H9 (cell line): ENCODE results near the gene DHX30. TPM values are rescaled to one million over a fixed set of nuclear protein-coding genes. Genes with fewer than 3 reads are reported as not detected.

Experiments
- DNase-seq: peaks from one replicate; pipeline ENCODE4 v3.0.0-alpha.2; 2017
- H2AFZ ChIP-seq: one replicate; pipeline ENCODE4 v1.6.1; 2013; ENCODE audit warnings: mild to moderate bottlenecking, low read length, control low read depth, moderate library complexity
- H2AK5ac ChIP-seq: 2 replicates; pipeline ENCODE4 v1.6.1; 2013; ENCODE audit warnings: low read length, control low read depth, mixed read lengths; ENCODE audit not compliant: insufficient read length
- H2BK120ac ChIP-seq: one replicate; pipeline ENCODE4 v1.6.1; 2013; ENCODE audit warnings: low read depth, mild to moderate bottlenecking, low read length, control low read depth, inconsistent platforms; ENCODE audit not compliant: poor library complexity, severe bottlenecking
- H2BK12ac ChIP-seq: 2 replicates; pipeline ENCODE4 v1.6.1; 2013; ENCODE audit warnings: low read length, control low read depth, mixed read lengths, low read depth; ENCODE audit not compliant: insufficient read length
- H2BK15ac ChIP-seq: 2 replicates; pipeline ENCODE4 v1.6.1; 2013; ENCODE audit warnings: low read depth, low read length, control low read depth
- H2BK20ac ChIP-seq: one replicate; pipeline ENCODE4 v1.6.1; 2013; ENCODE audit warnings: low read depth, mild to moderate bottlenecking, low read length, control low read depth, inconsistent platforms; ENCODE audit not compliant: poor library complexity, severe bottlenecking
- H2BK5ac ChIP-seq: 2 replicates; pipeline ENCODE4 v1.6.1; 2013; ENCODE audit warnings: low read length, control low read depth, mixed read lengths; ENCODE audit not compliant: insufficient read length
- H3K14ac ChIP-seq: 2 replicates; pipeline ENCODE4 v1.6.1; 2013; ENCODE audit warnings: low read length, control low read depth; ENCODE audit not compliant: insufficient read depth
- H3K18ac ChIP-seq: 2 replicates; pipeline ENCODE4 v1.6.1; 2013; ENCODE audit warnings: low read depth, mild to moderate bottlenecking, mixed read lengths, low read length, control low read depth; ENCODE audit not compliant: insufficient read length
- H3K23ac ChIP-seq: 2 replicates; pipeline ENCODE4 v1.6.1; 2013; ENCODE audit warnings: low read length, control low read depth, mixed read lengths, low read depth; ENCODE audit not compliant: insufficient read length
- H3K23me2 ChIP-seq: 2 replicates; pipeline ENCODE4 v1.6.1; 2013; ENCODE audit warnings: low read depth, mild to moderate bottlenecking, mixed read lengths, low read length, control low read depth; ENCODE audit not compliant: insufficient read length, poor library complexity, severe bottlenecking
- H3K27ac ChIP-seq: 2 replicates; pipeline ENCODE4 v1.5.1; 2013; ENCODE audit warnings: low read length, control low read depth, mixed read lengths, low read depth; ENCODE audit not compliant: insufficient read length
- H3K27me3 ChIP-seq: 2 replicates; pipeline ENCODE4 v1.6.1; 2013; ENCODE audit warnings: low read length, control low read depth, inconsistent platforms; ENCODE audit not compliant: insufficient read depth
- H3K4ac ChIP-seq: 2 replicates; pipeline ENCODE4 v1.6.1; 2013; ENCODE audit warnings: low read depth, mild to moderate bottlenecking, control low read depth, inconsistent platforms, low read length, moderate library complexity
- H3K4me1 ChIP-seq: 2 replicates; pipeline ENCODE4 v1.6.1; 2013; ENCODE audit warnings: low read length, control low read depth, inconsistent platforms; ENCODE audit not compliant: insufficient read depth
- H3K4me2 ChIP-seq: 2 replicates; pipeline ENCODE4 v1.6.1; 2013; ENCODE audit warnings: low read length, control low read depth, mixed read lengths; ENCODE audit not compliant: insufficient read length, insufficient read depth
- H3K56ac ChIP-seq: 2 replicates; pipeline ENCODE4 v1.6.1; 2013; ENCODE audit warnings: low read depth, mild to moderate bottlenecking, mixed read lengths, low read length, control low read depth; ENCODE audit not compliant: insufficient read length
- H3K79me1 ChIP-seq: 2 replicates; pipeline ENCODE4 v1.6.1; 2013; ENCODE audit warnings: low read depth, mild to moderate bottlenecking, moderate library complexity, low read length, control low read depth, inconsistent platforms; ENCODE audit not compliant: insufficient read depth, poor library complexity, severe bottlenecking
- H3K79me2 ChIP-seq: 2 replicates; pipeline ENCODE4 v1.6.1; 2013; ENCODE audit warnings: low read length, control low read depth, inconsistent platforms; ENCODE audit not compliant: insufficient read depth
- H3K9ac ChIP-seq: 2 replicates; pipeline ENCODE4 v1.6.1; 2013; ENCODE audit warnings: low read length, control low read depth, mixed read lengths; ENCODE audit not compliant: insufficient read length; ENCODE audit errors: extremely low read depth
- H3K9me3 ChIP-seq: one replicate; pipeline ENCODE4 v1.6.1; 2013; ENCODE audit warnings: low read depth, low read length, inconsistent platforms; ENCODE audit not compliant: control insufficient read depth
- H3T11ph ChIP-seq: one replicate; pipeline ENCODE4 v1.6.1; 2013; ENCODE audit warnings: mild to moderate bottlenecking, low read length, control low read depth, inconsistent platforms
- H4K20me1 ChIP-seq: one replicate; pipeline ENCODE4 v1.6.1; 2013; ENCODE audit not compliant: control insufficient read depth, insufficient read length, insufficient read depth
- H4K5ac ChIP-seq: 2 replicates; pipeline ENCODE4 v1.6.1; 2013; ENCODE audit warnings: low read depth, mild to moderate bottlenecking, mixed read lengths, low read length, control low read depth; ENCODE audit not compliant: insufficient read length
- H4K8ac ChIP-seq: replicated peaks from 2 replicates; pipeline ENCODE4 v1.6.1; 2013; ENCODE audit warnings: low read length, control low read depth, mixed read lengths, low read depth; ENCODE audit not compliant: insufficient read length
- H4K91ac ChIP-seq: 2 replicates; pipeline ENCODE4 v1.6.1; 2013; ENCODE audit warnings: low read depth, mild to moderate bottlenecking, moderate library complexity, mixed read lengths, low read length, control low read depth; ENCODE audit not compliant: insufficient read length
- H3K27ac Mint-ChIP-seq, 3 experiments: 2 replicates in 2 of 3; 3 replicates in 1 of 3; pipeline ENCODE4 v1.8.0; 2020 to 2021; ENCODE audit warnings: mixed read lengths in 3 of 3, mild to moderate bottlenecking in 1 of 3, moderate library complexity in 1 of 3
- H3K27me3 Mint-ChIP-seq: 2 replicates; pipeline ENCODE4 v1.8.0; 2021; ENCODE audit warnings: low read depth, mild to moderate bottlenecking, moderate library complexity, mixed read lengths
- H3K36me3 Mint-ChIP-seq, 3 experiments: 2 replicates in 2 of 3; 3 replicates in 1 of 3; pipeline ENCODE4 v1.8.0; 2020 to 2021; ENCODE audit warnings: low read depth in 3 of 3, mixed read lengths in 3 of 3; ENCODE audit not compliant: insufficient read depth in 1 of 3
- H3K4me1 Mint-ChIP-seq, 2 experiments: 2 replicates each; pipeline ENCODE4 v1.8.0; 2020; ENCODE audit warnings: mixed read lengths in 2 of 2
- H3K4me3 Mint-ChIP-seq, 2 experiments: 2 replicates in 1 of 2; 3 replicates in 1 of 2; pipeline ENCODE4 v1.8.0; 2020 to 2021; ENCODE audit warnings: mild to moderate bottlenecking in 2 of 2, mixed read lengths in 2 of 2, moderate library complexity in 1 of 2
- H3K9me3 Mint-ChIP-seq, 2 experiments: 2 replicates in 1 of 2; 3 replicates in 1 of 2; pipeline ENCODE4 v1.8.0; 2020; ENCODE audit warnings: mild to moderate bottlenecking in 2 of 2, mixed read lengths in 2 of 2, moderate library complexity in 1 of 2
- CTCF ChIP-seq: fragments of 200-600 bp; sonication (generic); conservative IDR thresholded peaks from 3 replicates; pipeline ENCODE4 v1.8.0; 2021; ENCODE audit warnings: antibody characterized with exemption, mild to moderate bottlenecking
- WGBS: extraction: QIAGEN DNeasy Blood & Tissue Kit; methylation state at CpG from one replicate; pipeline ENCODE4 v1.1.7; 2013; ENCODE audit warnings: missing lambda C conversion rate, low lambda C conversion rate, mixed read lengths; ENCODE audit not compliant: insufficient read length; ENCODE audit errors: extremely low coverage; 5-methylcytosine and 5-hydroxymethylcytosine counted together
- total RNA-seq: library from RNA; stranded (reverse); gene quantifications from 2 replicates; pipeline ENCODE4 v1.2.1, GENCODE V29; 2021

DHX30 gene
- total RNA-seq, 1 experiment from 2014 or later: 107 TPM

GRCh38 chr3:47836986-47837385 lies 34.0 kb downstream of the DHX30 start:
- Mint-ChIP-seq H3K27me3 (no peaks in the 10 kb centered on the region; the same call in 1 of the 2 replicates), H3K36me3 (peaks cover 56 to 81% (median 78%) of the 10 kb centered on the region in 3 experiments; a peak in 6 of 7 replicates), H3K4me3 (no peak overlapping the region), H3K4me1 (peaks cover 29 to 39% of the 10 kb centered on the region in 2 experiments), H3K9me3 (no peaks in the 10 kb centered on the region), H3K27ac (peak overlapping the region in 1 of 3 experiments; percentile 93; a peak in 4 of 7 replicates)
- Histone ChIP-seq H3K9me3 (no peaks in the 10 kb centered on the region), H3K9ac (no peak overlapping the region), H3K4ac (no peak overlapping the region), H2AFZ (no peak overlapping the region), H2AK5ac (no peak overlapping the region), H4K20me1 (no peaks in the 10 kb centered on the region), H3K56ac (no peak overlapping the region), H3K27me3 (no peaks in the 10 kb centered on the region), H2BK12ac (no peak overlapping the region), H4K91ac (no peak overlapping the region), H3T11ph (no peak overlapping the region), H3K4me1 (peaks cover 13% of the 10 kb centered on the region; the same call in 1 of the 2 replicates), H3K4me2 (no peak overlapping the region), H2BK5ac (no peak overlapping the region), H2BK20ac (no peak overlapping the region), H4K5ac (no peak overlapping the region), H3K27ac (no peak overlapping the region), H3K79me2 (no peaks in the 10 kb centered on the region), H3K14ac (no peak overlapping the region), H3K23me2 (no peaks in the 10 kb centered on the region), H2BK120ac (no peak overlapping the region), H3K79me1 (peaks cover 2% of the 10 kb centered on the region), H4K8ac (no peak overlapping the region), H3K18ac (no peak overlapping the region), H2BK15ac (no peak overlapping the region), H3K23ac (no peak overlapping the region)
- no CpG with 5 or more reads among the region's 7 CpGs for WGBS
- peak; percentile 42 for DNase-seq
- TF ChIP-seq CTCF: no peak
